ENCODE results near the gene FTSJ3. TPM values are rescaled to one million over a fixed set of nuclear protein-coding genes. Genes with fewer than 3 reads are reported as not detected.
"Not testable (repeated sequence)": the region's sequence is repeated elsewhere in the genome, so short reads cannot be mapped to it uniquely, and the experiment has no call there.

The FTSJ3 gene, protein sequence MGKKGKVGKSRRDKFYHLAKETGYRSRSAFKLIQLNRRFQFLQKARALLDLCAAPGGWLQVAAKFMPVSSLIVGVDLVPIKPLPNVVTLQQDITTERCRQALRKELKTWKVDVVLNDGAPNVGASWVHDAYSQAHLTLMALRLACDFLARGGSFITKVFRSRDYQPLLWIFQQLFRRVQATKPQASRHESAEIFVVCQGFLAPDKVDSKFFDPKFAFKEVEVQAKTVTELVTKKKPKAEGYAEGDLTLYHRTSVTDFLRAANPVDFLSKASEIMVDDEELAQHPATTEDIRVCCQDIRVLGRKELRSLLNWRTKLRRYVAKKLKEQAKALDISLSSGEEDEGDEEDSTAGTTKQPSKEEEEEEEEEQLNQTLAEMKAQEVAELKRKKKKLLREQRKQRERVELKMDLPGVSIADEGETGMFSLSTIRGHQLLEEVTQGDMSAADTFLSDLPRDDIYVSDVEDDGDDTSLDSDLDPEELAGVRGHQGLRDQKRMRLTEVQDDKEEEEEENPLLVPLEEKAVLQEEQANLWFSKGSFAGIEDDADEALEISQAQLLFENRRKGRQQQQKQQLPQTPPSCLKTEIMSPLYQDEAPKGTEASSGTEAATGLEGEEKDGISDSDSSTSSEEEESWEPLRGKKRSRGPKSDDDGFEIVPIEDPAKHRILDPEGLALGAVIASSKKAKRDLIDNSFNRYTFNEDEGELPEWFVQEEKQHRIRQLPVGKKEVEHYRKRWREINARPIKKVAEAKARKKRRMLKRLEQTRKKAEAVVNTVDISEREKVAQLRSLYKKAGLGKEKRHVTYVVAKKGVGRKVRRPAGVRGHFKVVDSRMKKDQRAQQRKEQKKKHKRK
- total RNA-seq: 10 to 100 TPM; 26.1 to 42.2 TPM
- 10 to 100 TPM; 37.5 to 49.8 TPM for polyA plus RNA-seq (ENCODE audit: insufficient read length in 2 of 2)
- long read RNA-seq, donor 1, partial matches to known transcripts: 184 of 270 reads
- long read RNA-seq, donor 1, other reads (novel, unspliced or antisense): 82 of 270 reads
- long read RNA-seq, donor 2, partial matches to known transcripts: 45 of 74 reads
- long read RNA-seq, donor 2, other reads (novel, unspliced or antisense): 28 of 74 reads
- long read RNA-seq, donor 3: 0 reads
- long read RNA-seq, donor 4, partial matches to known transcripts: 52 of 55 reads
- long read RNA-seq, donor 4, other reads (novel, unspliced or antisense): 0 of 55 reads

DNA sequence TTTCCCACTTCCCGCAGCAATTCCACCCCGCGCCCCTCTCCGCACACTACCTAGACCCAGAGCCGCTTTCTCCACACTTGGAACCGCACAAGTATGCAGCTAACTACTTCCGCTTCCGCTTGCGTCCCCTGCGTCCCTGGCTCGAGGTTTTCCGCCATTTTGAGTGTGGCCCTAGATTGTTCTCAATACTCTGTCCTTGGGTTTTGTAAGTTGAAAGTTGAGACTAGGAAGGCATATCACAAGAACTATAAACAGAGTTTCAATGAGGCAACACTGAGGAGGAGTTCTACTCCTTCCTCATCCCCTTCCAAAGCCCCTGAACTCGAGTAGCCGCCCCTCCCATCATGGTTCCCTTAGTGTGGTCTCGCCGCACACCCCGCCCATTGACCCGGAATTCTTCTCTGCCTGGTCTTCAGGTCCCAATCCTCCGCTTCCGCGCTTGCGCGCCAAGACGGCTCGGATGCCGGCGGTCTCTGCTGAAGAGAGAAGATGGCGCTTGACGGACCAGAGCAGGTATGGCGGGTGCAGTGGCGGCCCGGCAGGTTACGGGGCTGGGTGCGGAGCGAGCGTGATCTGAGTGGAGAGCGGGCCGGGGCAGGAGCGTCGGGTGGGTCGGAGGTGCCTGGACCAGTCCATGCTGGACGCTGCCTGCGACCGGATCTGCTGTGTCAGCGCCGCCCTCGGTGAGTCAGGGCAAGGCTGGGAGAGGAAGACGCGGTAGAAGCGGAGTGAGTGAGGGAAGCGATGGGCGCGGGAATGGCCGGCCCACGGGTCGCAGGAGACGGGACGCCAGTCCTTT lies at the start of gene FTSJ3, which contains the start of gene PSMC5:
Gene FTSJ3 (minus strand): TSS at position 662 of the 799 bp plus-strand sequence. CDS start 761 bp downstream, outside the sequence.
Gene PSMC5 (plus strand): TSS at position 430 of the 799 bp plus-strand sequence. CDS start 60 bp downstream, at position 490.
- WGBS (ENCODE audit: insufficient coverage): under 1% methylated on average over 52 of the region's 58 CpGs

DNA sequence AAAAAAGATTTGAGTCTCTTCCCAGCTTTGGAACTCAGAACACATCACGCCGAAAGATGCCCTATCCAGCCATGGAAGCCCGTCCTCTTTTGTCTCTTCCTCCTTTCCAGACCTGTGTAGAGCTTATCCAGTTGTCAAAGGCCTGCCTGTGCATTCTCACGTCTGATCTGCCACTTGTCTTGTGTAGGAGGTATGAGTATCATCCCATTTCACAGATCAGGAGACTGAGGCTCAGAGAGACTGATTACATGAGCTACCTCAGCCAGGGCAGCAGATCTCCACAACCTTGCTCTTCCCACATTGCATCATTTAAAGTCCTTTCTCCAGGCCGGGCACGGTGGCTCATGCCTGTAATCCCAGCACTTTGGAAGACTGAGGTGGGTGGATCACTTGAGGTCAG lies 47.2 kb upstream of the FTSJ3 start:
- H3K4me1 ChIP-seq (ENCODE audit: control insufficient read depth, insufficient read depth, low read length); DNase-seq (ENCODE audit: low read depth in 4 of 6, low spot score in 6 of 6); H3K36me3 ChIP-seq (ENCODE audit: control insufficient read depth, insufficient read depth, low read length); H3K4me3 ChIP-seq (ENCODE audit: low read depth, low read length); H3K27ac ChIP-seq (ENCODE audit: low read depth, low read length); H3K9me3 ChIP-seq (ENCODE audit: control insufficient read depth, insufficient read depth, low read length); H3K27me3 ChIP-seq (ENCODE audit: control insufficient read depth, insufficient read depth, low read length): not testable (repeated sequence)
- 86% methylated on average over 2 of the region's 6 CpGs for WGBS (ENCODE audit: insufficient coverage)

More for the DNA sequence above, at the start of gene FTSJ3, which contains the start of gene PSMC5:
- H3K4me3 ChIP-seq (ENCODE audit: low read depth, low read length): peak within 1 kb of the TSS; percentile 93
- peaks cover 9% of the 10 kb centered on the region for H3K4me1 ChIP-seq (ENCODE audit: control insufficient read depth, insufficient read depth, low read length)
- H3K36me3 ChIP-seq (ENCODE audit: control insufficient read depth, insufficient read depth, low read length): peaks cover 64% of the 10 kb centered on the region
- no peaks in the 10 kb centered on the region for H3K9me3 ChIP-seq (ENCODE audit: control insufficient read depth, insufficient read depth, low read length)
- peak; percentile 94 to 99 (median 97) for DNase-seq (ENCODE audit: low read depth in 4 of 6, low spot score in 6 of 6)
- no peaks in the 10 kb centered on the region for H3K27me3 ChIP-seq (ENCODE audit: control insufficient read depth, insufficient read depth, low read length)
- H3K27ac ChIP-seq (ENCODE audit: low read depth, low read length): peak within 1 kb of the TSS; percentile 91

DNA sequence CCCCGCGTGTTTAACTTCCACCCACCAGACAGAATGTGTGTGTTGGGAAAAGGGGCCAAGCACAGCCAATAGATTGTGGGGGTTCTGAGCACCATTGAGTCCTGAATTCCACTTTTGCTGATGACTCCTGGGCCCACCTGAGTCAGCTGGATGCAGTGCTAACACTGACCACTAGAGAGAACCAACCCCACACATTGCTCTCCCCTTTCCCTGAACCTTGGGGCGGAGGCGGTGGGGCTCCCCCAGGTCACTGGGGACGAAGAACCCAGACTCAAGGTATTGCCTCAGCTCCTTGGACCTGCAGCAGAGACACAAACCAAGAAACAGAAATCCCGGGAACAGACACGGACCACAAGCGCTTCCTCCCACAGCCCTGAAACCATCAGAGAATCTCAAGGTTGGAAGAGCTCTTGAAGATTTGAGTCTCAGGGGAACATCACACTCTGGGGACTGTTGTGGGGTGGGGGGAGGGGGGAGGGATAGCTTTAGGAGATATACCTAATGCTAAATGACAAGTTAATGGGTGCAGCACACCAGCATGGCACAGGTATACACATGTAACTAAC lies 46.7 kb upstream of the FTSJ3 start:
- not testable (repeated sequence) for H3K27ac ChIP-seq (ENCODE audit: low read depth, low read length); H3K36me3 ChIP-seq (ENCODE audit: control insufficient read depth, insufficient read depth, low read length); H3K9me3 ChIP-seq (ENCODE audit: control insufficient read depth, insufficient read depth, low read length); H3K27me3 ChIP-seq (ENCODE audit: control insufficient read depth, insufficient read depth, low read length); H3K4me3 ChIP-seq (ENCODE audit: low read depth, low read length); DNase-seq (ENCODE audit: low read depth in 4 of 6, low spot score in 6 of 6); H3K4me1 ChIP-seq (ENCODE audit: control insufficient read depth, insufficient read depth, low read length)
- 85% methylated on average over 2 of the region's 8 CpGs for WGBS (ENCODE audit: insufficient coverage)

DNA sequence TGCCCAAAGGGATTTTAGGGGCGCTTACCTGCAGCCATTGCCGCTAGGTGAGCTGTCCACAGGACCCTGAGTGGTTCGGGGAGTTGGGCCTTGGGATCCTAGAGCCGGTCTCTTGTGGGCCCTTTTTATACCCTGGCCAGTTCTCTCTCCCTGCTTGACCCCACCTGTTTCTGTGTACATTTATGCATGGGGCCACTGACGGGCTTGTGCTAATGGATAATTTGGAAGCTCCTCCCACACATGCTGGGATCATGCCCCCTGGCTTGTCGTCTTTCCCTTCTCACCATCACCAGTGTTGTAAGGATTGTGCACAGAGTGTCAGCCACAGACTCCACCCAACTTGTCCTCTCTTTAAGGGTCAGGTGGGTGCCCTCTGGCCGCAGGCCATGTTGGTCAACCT lies 46.1 kb upstream of the FTSJ3 start, which contains the start of gene CSH2:
Gene CSH2 (minus strand): TSS at position 101 of the 400 bp plus-strand sequence. CDS start 63 bp downstream, at position 38.
- H3K4me3 ChIP-seq (ENCODE audit: low read depth, low read length); DNase-seq (ENCODE audit: low read depth in 4 of 6, low spot score in 6 of 6); H3K9me3 ChIP-seq (ENCODE audit: control insufficient read depth, insufficient read depth, low read length); H3K4me1 ChIP-seq (ENCODE audit: control insufficient read depth, insufficient read depth, low read length); H3K36me3 ChIP-seq (ENCODE audit: control insufficient read depth, insufficient read depth, low read length); H3K27me3 ChIP-seq (ENCODE audit: control insufficient read depth, insufficient read depth, low read length); H3K27ac ChIP-seq (ENCODE audit: low read depth, low read length): not testable (repeated sequence)
- no CpG with 5 or more reads among the region's 7 CpGs for WGBS (ENCODE audit: insufficient coverage)

DNA sequence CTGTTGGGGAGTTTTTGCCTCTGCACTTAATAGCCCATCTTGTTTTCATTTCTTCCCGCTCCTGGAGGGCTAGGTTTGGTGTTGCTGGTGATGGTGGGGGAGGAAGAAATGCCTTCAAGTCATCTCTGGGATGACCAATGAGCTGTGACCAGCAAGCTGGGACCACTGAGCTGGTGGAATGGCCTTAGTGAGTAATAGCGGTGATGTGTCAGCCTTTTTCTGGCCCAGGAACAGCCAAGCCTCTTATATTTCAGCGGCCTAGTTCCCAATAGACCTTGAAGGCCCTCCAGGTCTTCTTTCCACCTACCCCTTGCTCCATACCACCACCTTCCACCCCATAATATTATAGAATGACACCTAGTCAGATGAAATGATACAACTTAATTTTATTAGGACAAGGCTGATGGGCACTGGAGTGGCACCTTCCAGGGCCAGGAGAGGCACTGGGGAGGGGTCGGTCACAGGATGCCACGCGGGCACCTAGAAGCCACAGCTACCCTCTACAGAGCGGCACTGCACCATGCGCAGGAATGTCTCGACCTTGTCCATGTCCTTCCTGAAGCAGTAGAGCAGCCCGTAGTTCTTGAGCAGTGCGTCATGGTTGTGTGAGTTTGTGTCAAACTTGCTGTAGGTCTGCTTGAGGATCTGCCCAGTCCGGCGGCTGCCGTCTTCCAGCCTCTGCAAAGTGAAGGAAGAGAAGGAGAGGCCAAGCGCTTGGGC lies 44.3 kb upstream of the FTSJ3 start:
- H3K9me3 ChIP-seq (ENCODE audit: control insufficient read depth, insufficient read depth, low read length); DNase-seq (ENCODE audit: low read depth in 4 of 6, low spot score in 6 of 6); H3K27ac ChIP-seq (ENCODE audit: low read depth, low read length); H3K4me3 ChIP-seq (ENCODE audit: low read depth, low read length); H3K36me3 ChIP-seq (ENCODE audit: control insufficient read depth, insufficient read depth, low read length); H3K27me3 ChIP-seq (ENCODE audit: control insufficient read depth, insufficient read depth, low read length); H3K4me1 ChIP-seq (ENCODE audit: control insufficient read depth, insufficient read depth, low read length): not testable (repeated sequence)
- no CpG with 5 or more reads among the region's 15 CpGs for WGBS (ENCODE audit: insufficient coverage)

DNA sequence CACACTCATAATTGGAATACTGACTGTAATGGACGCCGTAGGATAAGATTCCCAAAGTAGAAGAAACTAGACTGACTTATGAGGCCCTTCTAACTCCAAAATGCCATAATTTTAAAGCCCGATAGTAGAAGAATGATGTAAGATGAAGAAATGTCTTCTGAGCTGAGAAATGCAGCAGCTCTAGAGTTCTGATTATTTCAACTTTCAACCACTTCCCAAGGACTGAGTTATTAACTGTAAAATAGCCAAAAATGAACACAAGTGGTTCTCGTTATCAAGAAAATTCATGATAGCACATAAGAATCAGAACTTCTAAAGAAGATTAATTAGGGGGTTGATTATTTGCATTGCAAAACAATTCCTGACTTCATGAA lies 42.8 kb upstream of the FTSJ3 start:
- not testable (repeated sequence) for H3K9me3 ChIP-seq (ENCODE audit: control insufficient read depth, insufficient read depth, low read length); H3K4me1 ChIP-seq (ENCODE audit: control insufficient read depth, insufficient read depth, low read length); H3K36me3 ChIP-seq (ENCODE audit: control insufficient read depth, insufficient read depth, low read length); DNase-seq (ENCODE audit: low read depth in 4 of 6, low spot score in 6 of 6); H3K27me3 ChIP-seq (ENCODE audit: control insufficient read depth, insufficient read depth, low read length); H3K4me3 ChIP-seq (ENCODE audit: low read depth, low read length); H3K27ac ChIP-seq (ENCODE audit: low read depth, low read length)
- WGBS (ENCODE audit: insufficient coverage): no CpG with 5 or more reads among the region's 4 CpGs

DNA sequence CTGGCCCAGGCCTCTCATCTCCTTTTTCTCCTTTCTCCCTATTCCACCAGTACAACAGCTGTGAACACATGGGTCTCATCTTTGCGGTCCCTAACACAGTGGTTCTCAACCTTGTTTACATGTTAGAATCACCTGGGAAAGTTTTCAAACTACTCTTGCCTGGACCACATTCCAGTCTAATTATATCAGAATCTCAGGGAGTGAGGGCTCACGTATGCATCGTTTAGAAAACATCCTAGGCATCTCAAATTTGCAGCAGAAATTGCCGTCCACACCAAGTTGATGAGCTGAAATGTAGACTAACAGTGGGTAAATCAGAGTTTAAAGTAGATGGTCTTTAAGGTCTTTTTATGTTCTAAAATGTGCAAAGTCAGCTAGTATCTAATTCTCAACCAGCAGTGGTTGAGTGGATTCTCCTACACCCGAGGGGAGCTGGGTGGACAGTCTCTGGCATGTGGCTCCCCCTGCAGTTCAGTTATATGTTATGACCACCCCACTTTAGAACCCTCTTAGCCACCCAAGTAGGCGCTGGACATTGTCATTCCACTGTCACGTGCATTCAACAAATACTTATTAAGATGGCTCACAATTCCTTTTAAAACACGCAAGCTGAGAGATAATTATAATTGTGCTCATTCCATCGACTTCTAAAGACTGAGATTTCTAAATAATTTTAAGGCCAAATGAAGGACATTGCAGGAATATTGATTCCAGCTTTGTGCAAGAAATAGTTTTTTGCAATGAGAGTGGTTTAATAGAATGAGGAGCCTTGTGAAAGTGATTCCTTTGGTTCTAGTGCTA lies 42.2 kb upstream of the FTSJ3 start:
- not testable (repeated sequence) for H3K27ac ChIP-seq (ENCODE audit: low read depth, low read length); H3K4me3 ChIP-seq (ENCODE audit: low read depth, low read length); H3K27me3 ChIP-seq (ENCODE audit: control insufficient read depth, insufficient read depth, low read length); H3K36me3 ChIP-seq (ENCODE audit: control insufficient read depth, insufficient read depth, low read length); H3K4me1 ChIP-seq (ENCODE audit: control insufficient read depth, insufficient read depth, low read length); H3K9me3 ChIP-seq (ENCODE audit: control insufficient read depth, insufficient read depth, low read length)
- WGBS (ENCODE audit: insufficient coverage): 100% methylated on average over 1 of the region's 9 CpGs
- peak in 1 of 6 donors; percentile 2 for DNase-seq (ENCODE audit: low read depth in 4 of 6, low spot score in 6 of 6)

DNA sequence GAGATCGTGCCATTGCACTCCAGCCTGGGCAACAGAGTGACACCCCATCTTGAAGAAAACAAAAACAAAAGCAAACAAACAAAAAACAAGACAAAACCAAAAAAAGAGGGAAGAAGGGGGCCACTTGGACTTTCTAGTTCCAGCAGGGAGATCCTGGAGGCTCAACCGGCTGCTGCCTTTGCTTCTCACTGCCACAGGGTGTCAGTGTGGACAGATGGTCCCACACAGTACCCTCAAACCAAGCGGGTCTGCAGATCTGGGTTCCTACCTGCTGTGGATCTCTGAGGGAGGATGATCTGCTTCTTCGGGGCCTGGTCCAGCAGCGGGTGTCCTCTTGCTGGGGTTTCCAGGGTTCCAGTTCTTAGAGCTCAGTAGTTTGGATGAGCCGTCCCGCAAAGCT lies 39.2 kb upstream of the FTSJ3 start:
- no CpG with 5 or more reads among the region's 7 CpGs for WGBS (ENCODE audit: insufficient coverage)
- not testable (repeated sequence) for H3K4me1 ChIP-seq (ENCODE audit: control insufficient read depth, insufficient read depth, low read length); H3K9me3 ChIP-seq (ENCODE audit: control insufficient read depth, insufficient read depth, low read length); H3K27ac ChIP-seq (ENCODE audit: low read depth, low read length); H3K36me3 ChIP-seq (ENCODE audit: control insufficient read depth, insufficient read depth, low read length); H3K27me3 ChIP-seq (ENCODE audit: control insufficient read depth, insufficient read depth, low read length); H3K4me3 ChIP-seq (ENCODE audit: low read depth, low read length)
- DNase-seq (ENCODE audit: low read depth in 4 of 6, low spot score in 6 of 6): peak in 1 of 6 donors; percentile 12
